GM12878 (cell line): ENCODE data around the gene DIRAS3. TPM values are rescaled to one million over a fixed set of nuclear protein-coding genes. Genes with fewer than 3 reads are reported as not detected.

Experiments used
- ATAC-seq: fragments of 200-7000 bp; cut with Tn5 transposase; 3 replicates; pipeline ENCODE4 v1.9.1; 2020; ENCODE audit warnings: mild to moderate bottlenecking, moderate library complexity
- BruUV-seq: library from RNA; stranded (reverse); fragments of 400-500 nt; replicated peaks from 2 replicates; lab custom pipeline; 2021; lab: Mats Ljungman, UMichigan
- CTCF ChIA-PET: fragments of 300-600 bp; sonication (Branson Sonifier 250); formaldehyde crosslinking; extraction: SDS; loops from one replicate; lab custom pipeline; 2021; ENCODE audit warnings: inconsistent platforms; lab: Yijun Ruan, JAX
- POLR2A ChIA-PET: fragments of 350-600 bp; formaldehyde crosslinking; extraction: SDS; loops from one replicate; lab custom pipeline; 2021; ENCODE audit warnings: inconsistent platforms; lab: Charles Lee
- RAD21 ChIA-PET: fragments of 300-600 bp; sonication (Branson Sonifier 250); formaldehyde crosslinking; loops from one replicate; lab custom pipeline; 2023; ENCODE audit warnings: antibody characterized with exemption; ENCODE audit not compliant: unreplicated experiment; lab: Charles Lee
- SMC1A ChIA-PET: fragments of 300-600 bp; sonication (Branson Sonifier 250); formaldehyde crosslinking; loops from one replicate; lab custom pipeline; 2023; ENCODE audit not compliant: unreplicated experiment, uncharacterized antibody; lab: Charles Lee
- DNase-seq: peaks from one replicate; pipeline ENCODE4 v3.0.0-alpha.2; 2011; ENCODE audit warnings: low read depth, low spot score
- FAIRE-seq: peaks from 3 replicates; lab custom pipeline; 2011; peaks lifted over from hg19 to GRCh38; lab: Jason Lieb, UNC
- H2AFZ ChIP-seq: 2 replicates; pipeline ENCODE4 v1.6.0; 2011; ENCODE audit warnings: low read depth, low read length, control low read depth; ENCODE audit not compliant: control insufficient read depth
- H3K27ac ChIP-seq: 2 replicates; pipeline ENCODE4 v1.5.1; 2011; ENCODE audit warnings: control low read depth; ENCODE audit not compliant: control insufficient read depth, insufficient read depth
- H3K27me3 ChIP-seq, 2 experiments: replicated peaks in 1 of 2; 2 replicates each; pipeline versions ENCODE4 v1.6.0 to v1.6.1; 2011; ENCODE audit warnings: low read length in 1 of 2; ENCODE audit not compliant: control insufficient read depth in 2 of 2, insufficient read depth in 2 of 2
- H3K36me3 ChIP-seq, 2 experiments: 2 replicates each; pipeline ENCODE4 v1.5.1; 2011; ENCODE audit warnings: low read length in 1 of 2; ENCODE audit not compliant: control insufficient read depth in 2 of 2, insufficient read depth in 2 of 2
- H3K4me1 ChIP-seq: 2 replicates; pipeline ENCODE4 v1.6.1; 2011; ENCODE audit warnings: mild to moderate bottlenecking, low read length, moderate library complexity, mixed read lengths; ENCODE audit not compliant: control insufficient read depth, insufficient read depth
- H3K4me2 ChIP-seq: 2 replicates; pipeline ENCODE4 v1.6.0; 2011; ENCODE audit warnings: control low read depth; ENCODE audit not compliant: control insufficient read depth, insufficient read depth
- H3K4me3 ChIP-seq: fragments of 200-600 bp; sonication (generic); 2 replicates; pipeline ENCODE4 v1.5.1; 2016
- H3K79me2 ChIP-seq: 2 replicates; pipeline ENCODE4 v1.6.0; 2011; ENCODE audit warnings: low read length; ENCODE audit not compliant: control insufficient read depth, insufficient read depth
- H3K9ac ChIP-seq: 2 replicates; pipeline ENCODE4 v1.8.0; 2011; ENCODE audit warnings: low read length, control low read depth, mixed read lengths; ENCODE audit not compliant: control insufficient read depth, insufficient read depth
- H3K9me3 ChIP-seq: replicated peaks from 3 replicates; pipeline ENCODE4 v1.5.1; 2011; ENCODE audit warnings: mild to moderate bottlenecking, low read length; ENCODE audit not compliant: control insufficient read depth, insufficient read depth
- H4K20me1 ChIP-seq: 2 replicates; pipeline ENCODE4 v1.6.0; 2011; ENCODE audit not compliant: control insufficient read depth, insufficient read depth
- BRCA1 ChIP-seq: IDR thresholded peaks from 2 replicates; pipeline ENCODE4 v1.6.1; 2011; ENCODE audit warnings: low read depth, low read length, improper control_type of control experiment
- HDGF ChIP-seq: fragments of 450-650 bp; IDR thresholded peaks from 2 replicates; pipeline ENCODE4 v1.6.1; 2016; ENCODE audit warnings: antibody characterized with exemption
- NFYB ChIP-seq: IDR thresholded peaks from 2 replicates; pipeline ENCODE4 v1.6.1; 2011; ENCODE audit warnings: low read depth, mild to moderate bottlenecking, low read length, improper control_type of control experiment, moderate library complexity; ENCODE audit not compliant: insufficient read depth
- NRF1 ChIP-seq: conservative IDR thresholded peaks from 2 replicates; pipeline ENCODE4 v1.6.1; 2011; ENCODE audit warnings: mild to moderate bottlenecking, low read depth, low read length, improper control_type of control experiment
- SMAD5 ChIP-seq: IDR thresholded peaks from 2 replicates; pipeline ENCODE4 v1.6.1; 2016; ENCODE audit warnings: antibody characterized with exemption, low read depth
- SRF ChIP-seq, 2 experiments: IDR thresholded peaks; 2 replicates each; pipeline ENCODE4 v1.6.1; 2011; ENCODE audit warnings: low read depth in 2 of 2, low read length in 2 of 2, mild to moderate bottlenecking in 1 of 2, moderate library complexity in 1 of 2
- STAT1 ChIP-seq: fragments of 450-650 bp; conservative IDR thresholded peaks from 2 replicates; pipeline ENCODE4 v1.6.1; 2014; ENCODE audit warnings: antibody characterized with exemption, mild to moderate bottlenecking
- ZNF217 ChIP-seq: fragments of 450-650 bp; IDR thresholded peaks from 2 replicates; pipeline ENCODE4 v1.6.1; 2017; ENCODE audit warnings: antibody characterized with exemption, mild to moderate bottlenecking
- WGBS: methylation state at CpG from one replicate; pipeline ENCODE4 v1.1.6; 2016; ENCODE audit warnings: low lambda C conversion rate; ENCODE audit not compliant: insufficient replicate concordance, insufficient coverage; ENCODE audit errors: missing lambda C conversion rate; 5-methylcytosine and 5-hydroxymethylcytosine counted together
- in situ Hi-C: fragments of 300-500 bp; cut with MboI; formaldehyde crosslinking; loops from 9 replicates; pipeline ENCODE4 v1.14.3; 2018; ENCODE audit warnings: mixed read lengths
- intact Hi-C: fragments of 100-400 bp; cut with micrococcal nuclease; formaldehyde crosslinking; loops from one replicate; pipeline ENCODE4 v1.14.2; 2022; ENCODE audit not compliant: unreplicated experiment
- polyA plus RNA-seq, 11 experiments: library from polyadenylated mRNA; depleted of rRNA in 4 of 11; unstranded in 6 of 11; stranded (reverse) in 5 of 11; fragments of >200 nt; fragmentation: Nextera tagmentation in 4 of 11; fragmentation: Illumina TruSeq in 1 of 11; extraction: Ambion mirVana in 4 of 11; extraction: Trizol in 1 of 11; gene quantifications; 1 replicate in 1 of 11; 2 replicates in 10 of 11; pipeline versions ENCODE4 v1.2.1 to v1.2.3, GENCODE V29; 2011 to 2016; ENCODE audit warnings: inconsistent platforms in 2 of 11, missing spikeins in 2 of 11, low read depth in 1 of 11
- total RNA-seq, 4 experiments: library from RNA; depleted of rRNA in 3 of 4; stranded (reverse); fragments of >200 nt in 3 of 4; fragmentation: Illumina TruSeq in 1 of 4; extraction: Trizol in 1 of 4; gene quantifications; 2 replicates each; pipeline versions ENCODE4 v1.2.1 to v1.2.3, GENCODE V29; 2013 to 2021
- TF ChIP-seq, protein P1 (sequence below): IDR thresholded peaks from 2 replicates; pipeline ENCODE4 v1.6.1; 2011; ENCODE audit warnings: borderline replicate concordance, low read depth, mild to moderate bottlenecking, moderate library complexity, mixed read lengths, low read length; ENCODE audit not compliant: insufficient read depth; ENCODE audit errors: extremely low read length

DIRAS3 gene
- total and polyA plus RNA-seq, 10 of the 15 experiments (the other 5 are each of a cell fraction or from before 2014, with no cell fraction given): not detected

DNA sequence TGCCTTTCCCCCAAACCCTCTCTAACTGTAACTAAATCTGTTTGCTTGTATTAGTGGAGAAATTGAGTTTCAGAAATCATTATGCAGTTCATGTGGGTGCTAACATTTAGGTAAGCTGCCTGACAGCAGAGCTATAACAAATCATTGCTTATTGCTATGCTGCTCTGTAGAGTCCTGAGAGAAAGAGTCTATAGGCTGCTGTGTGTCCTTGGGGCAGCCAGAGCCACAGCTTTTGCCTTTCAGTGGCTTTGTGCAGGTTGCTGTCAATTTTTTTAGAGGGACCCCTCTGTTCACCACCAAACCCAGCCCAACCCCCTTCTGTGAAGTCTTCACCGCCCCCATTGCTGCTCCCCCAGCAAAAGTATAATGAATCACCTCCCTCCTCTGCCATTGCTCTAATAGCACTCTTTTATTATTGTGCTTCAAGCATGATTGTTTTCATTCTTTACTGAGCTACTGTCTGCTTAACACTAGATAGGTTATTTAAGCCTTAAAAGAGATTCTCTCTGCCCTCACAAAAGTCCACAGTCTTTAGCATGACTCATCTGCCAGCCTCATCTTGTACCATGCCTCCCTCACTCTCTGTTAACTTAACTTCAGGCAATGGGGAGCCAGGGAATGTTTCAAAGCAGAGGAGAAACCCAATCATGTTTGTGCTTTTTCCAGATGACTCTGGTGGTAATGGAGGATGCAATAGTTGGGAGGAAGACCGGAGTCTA is 38.6 kb downstream of the DIRAS3 start:
- H4K20me1 ChIP-seq: no peaks in the 10 kb centered on the region
- H3K4me1 ChIP-seq: no peaks in the 10 kb centered on the region
- no peaks in the 10 kb centered on the region for H3K27me3 ChIP-seq
- H3K79me2 ChIP-seq: no peaks in the 10 kb centered on the region
- H3K9ac ChIP-seq: no peak overlapping the region
- ChIA-PET RAD21 (interaction anchor here (0.9 to 3.0 kb wide), 3 partner anchors 246 to 477 kb away, joined by 5 to 30 read pairs (median 8); no protein-coding TSS in a partner anchor), CTCF (interaction anchor here (1.7 to 4.4 kb wide), 4 partner anchors 161 to 478 kb away, joined by 5 to 54 read pairs (median 20); no protein-coding TSS in a partner anchor), SMC1A (interaction anchor here (0.7 to 3.9 kb wide), 6 partner anchors 16 to 246 kb away, joined by 3 to 37 read pairs (median 3); no protein-coding TSS in a partner anchor), POLR2A (no interaction called here)
- H3K27ac ChIP-seq: no peak overlapping the region
- no TSS peak for BruUV-seq
- H3K4me2 ChIP-seq: no peak overlapping the region
- no peaks in the 10 kb centered on the region for H3K9me3 ChIP-seq
- intact Hi-C loops (loop anchor here (1.0 kb wide), 1 partner anchor 246 kb away; no protein-coding TSS in a partner anchor), in situ Hi-C loops (no loop called here)
- ATAC-seq (no peak), DNase-seq (no peak), FAIRE-seq (no peak)
- WGBS: 0% methylated on average over 2 of the region's 2 CpGs
- no peak overlapping the region for H2AFZ ChIP-seq
- TF ChIP-seq ZNF217 (no peak), BRCA1 (no peak), NFYB (no peak), HDGF (no peak), SMAD5 (no peak), STAT1 (no peak), SRF (IDR thresholded peaks at IDR 0.05; ENCODE audit: low read depth in 2 of 2, low read length in 2 of 2) (no peak), NRF1 (no peak)
- TF ChIP-seq, protein P1, sequence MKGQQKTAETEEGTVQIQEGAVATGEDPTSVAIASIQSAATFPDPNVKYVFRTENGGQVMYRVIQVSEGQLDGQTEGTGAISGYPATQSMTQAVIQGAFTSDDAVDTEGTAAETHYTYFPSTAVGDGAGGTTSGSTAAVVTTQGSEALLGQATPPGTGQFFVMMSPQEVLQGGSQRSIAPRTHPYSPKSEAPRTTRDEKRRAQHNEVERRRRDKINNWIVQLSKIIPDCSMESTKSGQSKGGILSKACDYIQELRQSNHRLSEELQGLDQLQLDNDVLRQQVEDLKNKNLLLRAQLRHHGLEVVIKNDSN: no peak
- H3K4me3 ChIP-seq: no peak overlapping the region
- H3K36me3 ChIP-seq: no peaks in the 10 kb centered on the region
